GM19328 (cell line): ENCODE results near the gene ITGAV.

ENCODE experiments used
- ATAC-seq: cut with Tn5 transposase; IDR thresholded peaks from one replicate; pipeline ENCODE4 v1.9.1; 2021; ENCODE audit warnings: mild to moderate bottlenecking, moderate library complexity; ENCODE audit not compliant: unreplicated experiment

ITGAV gene

DNA sequence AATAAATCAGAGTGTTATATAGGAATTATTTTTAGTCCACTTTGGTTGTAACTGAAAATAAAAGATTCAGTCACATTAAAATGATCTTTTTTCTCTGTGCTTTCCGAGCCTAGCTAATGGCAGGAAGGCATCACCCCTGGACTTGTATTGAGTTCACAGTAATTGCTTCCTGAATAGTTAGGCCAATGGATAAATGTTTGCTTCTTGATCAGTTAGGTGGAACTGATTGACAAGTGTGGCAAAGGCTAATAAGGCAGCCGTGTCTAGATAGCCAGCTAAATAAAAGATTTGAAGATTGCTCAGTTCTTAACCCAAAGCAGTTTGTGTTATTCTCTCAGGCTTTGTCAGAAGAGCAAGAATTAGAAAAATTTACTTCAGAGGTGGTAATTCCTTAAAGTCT is 124.8 kb downstream of the ITGAV start:
- ATAC-seq, result no peak

DNA sequence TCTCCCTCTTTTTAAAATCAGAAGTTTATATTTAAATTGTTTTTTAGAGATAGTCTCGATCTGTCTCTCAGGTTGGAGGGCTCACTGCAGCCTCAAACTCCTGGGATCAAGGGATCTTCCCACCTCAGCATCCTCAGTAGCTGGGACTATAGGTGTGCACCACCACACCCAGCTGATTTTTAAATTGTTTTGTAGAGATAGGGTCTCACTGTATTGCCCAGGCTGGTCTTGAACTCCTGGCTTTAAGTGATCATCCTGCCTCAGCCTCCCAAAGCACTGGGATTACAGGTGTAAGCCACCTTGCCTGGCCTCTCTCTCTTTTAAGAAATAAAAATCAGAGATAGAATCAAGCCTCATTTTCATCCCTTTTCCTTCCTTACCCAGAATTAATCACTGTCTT is 126.1 kb downstream of the ITGAV start:
- no peak for ATAC-seq

DNA sequence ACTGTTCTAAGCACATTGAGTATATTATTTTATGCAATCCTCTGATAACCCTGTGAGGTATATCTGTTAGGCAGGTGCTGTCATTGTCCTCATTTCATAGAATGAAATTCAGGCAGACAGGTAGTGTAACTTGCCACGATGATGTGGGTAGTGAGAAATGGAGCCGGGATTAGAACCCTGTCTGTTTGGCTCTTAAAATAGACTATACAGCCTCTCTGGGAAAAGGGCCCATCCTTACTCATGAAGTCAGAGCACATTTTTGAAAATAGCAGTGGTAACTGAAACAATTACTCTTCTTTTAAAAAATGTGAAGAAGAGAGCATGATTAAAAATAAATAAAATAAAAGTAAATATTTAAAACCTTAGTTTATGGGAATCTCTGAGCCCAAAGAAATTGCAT is 127.0 kb downstream of the ITGAV start:
- no peak for ATAC-seq

DNA sequence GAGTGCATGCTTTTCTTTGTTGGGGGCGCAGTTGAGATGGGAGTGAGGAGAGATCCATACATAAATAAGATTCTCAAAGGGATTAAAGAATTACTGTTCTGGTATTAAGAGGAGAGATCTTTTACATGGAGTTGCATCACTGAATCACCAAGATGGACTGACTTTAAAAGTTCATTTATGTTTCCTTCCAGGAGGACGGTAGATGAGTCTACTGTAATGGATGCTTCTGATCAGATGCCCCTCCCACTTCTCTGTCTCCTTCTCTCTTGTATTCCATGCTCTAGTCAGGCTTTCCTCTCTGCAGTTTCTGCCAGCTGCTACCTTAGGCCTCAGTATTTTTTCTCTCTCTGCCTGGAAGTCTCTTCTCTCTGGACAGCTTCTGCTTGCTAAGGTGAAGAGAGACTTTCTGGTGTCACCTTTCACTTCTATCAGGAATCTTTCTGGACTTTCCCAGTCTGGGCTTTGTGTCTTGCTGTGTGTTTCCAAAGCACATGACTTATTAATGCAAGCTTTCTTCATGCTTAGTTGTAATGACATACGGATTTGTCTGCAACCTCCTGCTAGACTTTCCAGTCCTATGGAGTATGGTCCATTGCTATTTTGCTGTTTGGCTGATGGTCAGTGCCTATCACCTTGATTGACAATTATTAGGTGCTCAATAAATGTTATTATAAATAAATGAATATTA is 127.6 kb downstream of the ITGAV start:
- ATAC-seq, result no peak

DNA sequence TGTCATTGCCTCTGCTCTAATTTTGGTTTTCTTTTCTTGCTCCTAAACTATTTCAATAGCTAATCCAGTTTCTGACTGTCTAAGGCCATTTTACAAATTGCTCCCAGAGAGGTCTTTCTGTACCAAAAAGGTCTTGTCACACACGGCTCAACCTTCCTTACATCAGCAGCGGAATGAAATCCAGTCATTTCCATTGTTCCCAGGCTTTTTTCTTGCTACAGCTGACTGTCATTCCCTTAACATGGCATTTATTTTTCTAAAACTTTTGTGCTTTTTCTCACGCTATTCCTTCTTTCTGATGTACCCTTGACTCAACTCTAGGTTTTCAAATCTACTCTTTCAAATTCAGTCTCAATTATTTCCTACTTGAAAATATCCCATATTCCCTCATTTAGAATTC is 128.3 kb downstream of the ITGAV start:
- ATAC-seq, result no peak

DNA sequence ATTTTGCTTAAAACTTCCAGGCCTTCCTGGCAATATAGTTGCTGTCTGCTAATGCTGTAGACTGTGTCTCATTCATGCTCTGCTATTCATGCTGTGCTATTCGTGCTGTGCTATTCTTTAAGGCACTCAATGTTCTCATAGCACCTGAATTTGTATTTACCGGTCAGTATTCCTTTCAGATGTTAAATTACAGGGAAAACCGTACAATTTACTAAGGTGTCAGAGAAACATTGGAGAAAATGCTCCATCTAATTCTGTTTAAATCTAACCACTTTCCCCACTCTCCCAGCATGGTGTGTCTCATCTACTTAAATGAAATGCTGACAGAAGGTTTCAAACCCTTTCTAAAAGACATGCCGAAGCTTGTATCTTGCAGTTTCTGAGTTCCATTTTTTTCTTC is 129.0 kb downstream of the ITGAV start:
- ATAC-seq, result no peak

DNA sequence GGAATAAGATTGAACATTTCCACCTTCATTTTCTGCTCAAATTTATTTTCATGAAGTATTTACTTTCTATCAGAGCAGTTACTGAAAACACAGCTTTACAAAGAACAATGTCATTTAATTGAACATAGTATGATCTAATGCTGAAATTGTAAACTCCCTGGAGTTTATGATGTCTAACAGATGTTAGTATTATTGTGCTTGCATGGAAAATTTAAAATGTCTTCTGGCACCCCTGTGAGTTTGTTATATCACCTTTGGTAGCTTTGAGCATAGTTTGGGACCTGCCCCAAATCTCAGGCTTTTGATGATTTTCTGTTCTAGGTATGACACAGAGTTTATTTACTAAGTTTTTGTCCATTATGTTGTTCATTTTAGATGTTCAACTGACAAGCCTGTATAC is 132.1 kb downstream of the ITGAV start:
- no peak for ATAC-seq

DNA sequence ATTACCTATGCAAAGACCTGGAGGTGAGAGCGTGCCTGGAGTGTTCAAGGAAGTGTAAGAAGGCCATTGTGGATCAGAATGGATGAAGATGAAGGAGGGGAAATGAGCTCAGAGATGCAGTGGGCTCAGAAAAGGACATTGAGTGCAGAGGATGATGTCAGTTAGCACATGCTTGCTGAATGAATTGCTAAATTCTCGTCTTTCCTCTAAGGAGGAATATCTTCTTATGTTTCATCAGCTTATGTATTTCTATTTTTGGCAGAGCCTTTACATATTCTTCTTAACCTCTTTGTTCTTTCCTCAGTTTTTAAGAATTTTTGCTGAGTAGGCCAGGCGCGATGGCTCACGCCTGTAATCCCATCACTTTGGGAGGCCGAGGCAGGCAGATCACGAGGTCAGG is 134.9 kb downstream of the ITGAV start:
- no peak for ATAC-seq

DNA sequence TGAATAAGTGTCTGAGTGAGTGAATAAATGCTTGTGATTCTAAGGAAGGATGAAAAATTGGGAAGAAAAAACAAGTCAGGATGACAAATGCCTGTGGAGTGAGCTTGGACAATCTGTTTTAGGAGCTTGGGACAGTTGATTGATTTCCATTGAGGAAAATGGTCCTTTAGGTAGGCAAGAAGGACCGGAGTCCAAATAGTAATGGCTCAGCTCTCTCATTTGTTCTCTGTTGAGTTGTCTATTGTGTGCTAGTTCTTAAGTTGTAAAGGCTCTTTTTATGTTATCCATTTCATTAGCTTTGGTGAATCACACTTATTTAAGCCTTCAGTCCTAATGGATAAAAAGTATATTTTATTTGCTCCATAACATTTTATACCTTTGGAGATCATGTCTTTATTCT is 135.9 kb downstream of the ITGAV start:
- no peak for ATAC-seq

DNA sequence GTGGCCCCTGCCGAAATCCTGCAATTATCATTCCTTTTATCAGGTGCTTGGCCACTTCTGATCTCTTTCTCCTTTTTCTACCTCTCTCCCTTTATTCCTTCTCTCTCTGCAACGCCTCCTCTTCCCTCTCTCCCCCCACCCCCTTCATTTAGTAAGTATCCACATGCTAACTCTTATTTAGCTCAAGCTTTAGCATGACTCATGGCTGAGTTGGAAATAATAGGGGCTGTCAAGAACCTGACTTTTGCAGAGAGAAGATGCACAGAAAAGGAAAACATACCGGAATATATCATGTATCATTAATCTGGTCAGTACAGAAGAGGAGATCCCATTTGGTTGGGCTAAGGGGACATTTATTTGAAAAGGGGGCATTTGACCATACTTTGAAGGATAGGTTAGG is 137.1 kb downstream of the ITGAV start:
- ATAC-seq, result no peak

DNA sequence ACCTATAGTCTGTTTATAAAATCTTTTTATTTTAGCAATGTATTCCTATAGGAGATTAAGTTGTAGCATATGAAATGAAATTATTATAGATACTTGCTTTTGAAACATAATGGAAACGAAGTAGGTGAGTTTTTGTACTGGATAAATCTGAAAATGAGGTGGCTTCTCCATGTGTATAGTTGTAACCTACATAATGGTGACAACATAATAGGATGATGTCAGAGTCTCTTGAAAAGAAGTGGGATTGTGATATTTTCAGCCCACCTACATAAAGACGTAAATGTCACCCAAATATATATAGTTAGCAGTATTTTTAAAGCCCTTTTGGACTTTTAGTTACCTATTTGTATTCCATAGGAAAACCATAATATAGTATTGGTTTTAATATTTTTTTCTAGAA is 138.8 kb downstream of the ITGAV start:
- no peak for ATAC-seq
